Esophagus squamous epithelium (tissue), 4 donors: ENCODE results near the gene NAA80.

Experiments
- POLR2A ChIP-seq, 4 donors: fragments of 450-650 bp; IDR thresholded peaks; one replicate each; pipeline ENCODE4 v1.6.1; 2017; ENCODE audit warnings: antibody characterized with exemption in 4 of 4, mild to moderate bottlenecking in 4 of 4, moderate library complexity in 3 of 4
- TF ChIP-seq, protein P1 (sequence below), 6 experiments: fragments of 450-650 bp in 4 of 6; fragments of 200-600 bp in 2 of 6; sonication (generic) in 2 of 6; IDR thresholded peaks; one replicate each; pipeline ENCODE4 v1.5.1; 2016 to 2019; ENCODE audit warnings: antibody characterized with exemption in 6 of 6, mild to moderate bottlenecking in 4 of 6, moderate library complexity in 4 of 6

DNA sequence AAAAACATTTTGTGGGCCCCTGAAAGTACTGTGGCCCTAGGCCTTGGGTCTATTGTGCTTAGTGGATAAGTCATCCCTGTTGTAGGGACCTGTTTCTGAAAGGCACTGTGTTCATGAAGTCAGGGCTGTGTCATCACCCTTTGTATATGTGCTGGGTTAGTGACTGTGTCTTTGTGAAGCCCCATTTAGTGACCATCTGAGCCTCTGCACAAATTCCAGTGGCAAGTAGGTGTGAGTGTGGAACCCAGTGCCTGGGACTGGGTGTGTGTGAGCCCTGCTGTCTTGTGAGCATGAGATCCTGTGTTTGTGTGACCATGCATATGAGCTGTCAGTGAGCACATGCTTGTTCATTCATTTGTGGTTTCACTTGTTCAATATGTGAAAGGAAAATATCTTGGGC, 5.4 kb upstream of the NAA80 start:
- TF ChIP-seq, protein P1, sequence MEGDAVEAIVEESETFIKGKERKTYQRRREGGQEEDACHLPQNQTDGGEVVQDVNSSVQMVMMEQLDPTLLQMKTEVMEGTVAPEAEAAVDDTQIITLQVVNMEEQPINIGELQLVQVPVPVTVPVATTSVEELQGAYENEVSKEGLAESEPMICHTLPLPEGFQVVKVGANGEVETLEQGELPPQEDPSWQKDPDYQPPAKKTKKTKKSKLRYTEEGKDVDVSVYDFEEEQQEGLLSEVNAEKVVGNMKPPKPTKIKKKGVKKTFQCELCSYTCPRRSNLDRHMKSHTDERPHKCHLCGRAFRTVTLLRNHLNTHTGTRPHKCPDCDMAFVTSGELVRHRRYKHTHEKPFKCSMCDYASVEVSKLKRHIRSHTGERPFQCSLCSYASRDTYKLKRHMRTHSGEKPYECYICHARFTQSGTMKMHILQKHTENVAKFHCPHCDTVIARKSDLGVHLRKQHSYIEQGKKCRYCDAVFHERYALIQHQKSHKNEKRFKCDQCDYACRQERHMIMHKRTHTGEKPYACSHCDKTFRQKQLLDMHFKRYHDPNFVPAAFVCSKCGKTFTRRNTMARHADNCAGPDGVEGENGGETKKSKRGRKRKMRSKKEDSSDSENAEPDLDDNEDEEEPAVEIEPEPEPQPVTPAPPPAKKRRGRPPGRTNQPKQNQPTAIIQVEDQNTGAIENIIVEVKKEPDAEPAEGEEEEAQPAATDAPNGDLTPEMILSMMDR (IDR thresholded peaks at IDR 0.05), result no peak
- no peak for TF ChIP-seq POLR2A (IDR thresholded peaks at IDR 0.05)
